CD4-positive, alpha-beta T cell treated with Interleukin-21 for 1 hour (primary cell): ENCODE results near the gene ARRDC2.
A peak's percentile ranks its signal among the peaks of the same experiment; 100 is the strongest.
"Not testable (repeated sequence)": the region's sequence is repeated elsewhere in the genome, so short reads cannot be mapped to it uniquely, and the experiment has no call there.

Source experiments
- DNase-seq: peaks from one replicate; pipeline ENCODE4 v3.0.0-alpha.2; 2020

ARRDC2 gene

GRCh38 chr19:17993076-17993813, 14.7 kb upstream of the ARRDC2 start:
- DNase-seq, result no peak

GRCh38 chr19:17996826-17997316, 11.1 kb upstream of the ARRDC2 start:
- DNase-seq, result peak; percentile 88

GRCh38 chr19:17997969-17998826, 9.8 kb upstream of the ARRDC2 start:
- DNase-seq, result no peak

GRCh38 chr19:17998827-17999150, 9.2 kb upstream of the ARRDC2 start:
- no peak for DNase-seq

GRCh38 chr19:17999684-18000479, 8.1 kb upstream of the ARRDC2 start:
- DNase-seq, result no peak

GRCh38 chr19:18000480-18000914, 7.5 kb upstream of the ARRDC2 start:
- DNase-seq, result no peak

- peak; percentile 97 for DNase-seq
These were observed 6.8 kb upstream of the ARRDC2 start for GRCh38 chr19:18000915-18001776.

GRCh38 chr19:18001777-18002345, 6.1 kb upstream of the ARRDC2 start:
- DNase-seq, result no peak

GRCh38 chr19:18002347-18002850, 5.6 kb upstream of the ARRDC2 start:
- DNase-seq, result peak; percentile 43

- DNase-seq, result not testable (repeated sequence)
These were observed 2.2 kb upstream of the ARRDC2 start for GRCh38 chr19:18005750-18006149.

- DNase-seq, result peak; percentile 83
These were observed 690 bp upstream of the ARRDC2 start for GRCh38 chr19:18007044-18007916.

GRCh38 chr19:18008814-18009213, 844 bp downstream of the ARRDC2 start:
- no peak for DNase-seq

- DNase-seq, result no peak
These were observed 1.6 kb downstream of the ARRDC2 start for GRCh38 chr19:18009412-18010066.

- no peak for DNase-seq
These were observed 2.2 kb downstream of the ARRDC2 start for GRCh38 chr19:18010149-18010548.

- DNase-seq, result no peak
These were observed 5.5 kb downstream of the ARRDC2 start for GRCh38 chr19:18013210-18014111.

GRCh38 chr19:18014197-18014596, 6.2 kb downstream of the ARRDC2 start:
- DNase-seq, result peak; percentile 72

GRCh38 chr19:18016209-18016910, 8.4 kb downstream of the ARRDC2 start:
- DNase-seq, result no peak
